ENCODE data around the gene FAM193B.
"Not testable (repeated sequence)": the region's sequence is repeated elsewhere in the genome, so short reads cannot be mapped to it uniquely, and the experiment has no call there.

Gene FAM193B

GRCh38 chr5:177497292-177498012, 56.9 kb downstream of the FAM193B start, which contains the start of gene PDLIM7:
TSS of gene PDLIM7 (minus strand) at chr5:177497604. CDS start at chr5:177496512, 1,092 bp downstream.
- peak; percentile 95 for DNase-seq

DNA sequence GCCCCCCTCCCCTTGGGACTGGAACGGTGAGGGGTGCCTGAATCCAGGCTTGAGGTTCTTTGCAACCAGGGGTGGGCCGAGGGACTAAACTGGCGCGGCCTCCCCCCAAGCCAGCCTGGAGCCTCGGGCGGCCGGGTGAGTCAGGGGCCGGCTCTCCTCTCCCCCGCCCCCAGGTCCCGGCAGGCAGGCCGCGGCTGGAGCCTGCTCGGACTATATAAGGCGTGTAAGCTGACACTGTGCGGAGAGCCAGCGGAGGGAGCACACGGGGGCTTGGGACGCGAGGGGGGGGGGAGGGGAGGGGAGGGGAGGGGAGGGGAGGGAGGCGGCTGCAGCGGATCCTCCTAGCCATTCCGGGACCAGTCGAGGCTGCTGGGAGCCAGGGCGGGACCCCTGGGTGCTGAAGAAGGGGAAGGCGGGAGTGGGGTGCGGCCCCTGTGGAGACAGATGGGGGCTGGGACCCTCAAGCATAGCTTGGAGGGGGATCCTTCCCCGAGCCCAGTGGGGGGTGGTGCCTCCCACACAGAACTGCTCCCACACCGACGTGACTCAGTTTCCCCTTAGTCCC, 57.6 kb downstream of the FAM193B start:
- DNase-seq, result no peak

GRCh38 chr5:177496070-177496726, 58.2 kb downstream of the FAM193B start:
- peak; percentile 45 for DNase-seq

GRCh38 chr5:177495243-177496060, 58.9 kb downstream of the FAM193B start:
- DNase-seq, result no peak

GRCh38 chr5:177494346-177495195, 59.8 kb downstream of the FAM193B start:
- DNase-seq, result peak; percentile 63

DNA sequence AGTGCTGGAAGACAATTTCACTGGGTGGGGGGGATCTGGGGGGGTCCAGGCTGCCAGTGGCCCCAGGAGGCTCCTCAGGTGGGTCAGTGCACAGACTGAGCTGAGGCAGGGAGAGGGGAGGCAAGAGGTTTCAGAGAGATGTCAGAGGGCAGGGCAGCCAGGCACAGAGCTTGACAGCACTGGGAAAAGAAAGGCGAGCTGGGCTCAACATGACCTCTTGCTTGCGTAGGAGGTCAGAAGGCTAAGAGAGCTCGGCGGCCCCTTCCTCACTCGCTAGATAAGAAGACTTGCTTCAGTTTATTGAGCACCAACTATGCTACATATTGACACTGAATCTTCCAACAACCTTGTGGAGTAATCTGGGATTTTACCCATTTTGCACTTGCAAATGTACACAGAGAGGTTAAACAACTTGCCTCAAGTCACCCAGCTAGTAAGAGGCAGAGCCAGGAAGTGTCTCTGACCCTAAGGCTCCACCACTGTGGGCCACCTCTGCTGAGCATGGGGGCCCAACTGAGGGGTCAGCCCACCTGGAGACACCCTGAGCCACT, 60.5 kb downstream of the FAM193B start:
- DNase-seq, result no peak

DNA sequence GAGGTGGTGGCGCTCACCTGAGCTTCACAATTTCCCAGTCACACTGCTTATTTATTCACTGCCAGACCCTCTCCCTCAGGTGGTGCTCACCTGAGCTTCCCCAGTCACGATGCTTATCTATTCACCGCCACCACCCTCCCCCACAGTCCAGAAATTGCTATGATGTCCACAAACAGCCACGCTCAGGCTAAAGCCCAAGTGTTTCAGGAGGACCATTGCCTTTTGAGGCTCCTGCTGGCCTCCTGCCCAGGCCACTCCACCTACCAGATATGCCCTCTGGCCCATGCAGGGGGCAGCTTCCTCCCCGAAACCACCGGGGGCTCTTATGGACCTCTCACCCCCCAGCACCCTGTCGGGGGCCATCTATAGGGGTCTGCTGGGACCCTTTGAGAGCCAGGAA, 61.5 kb downstream of the FAM193B start:
- DNase-seq, result no peak

DNA sequence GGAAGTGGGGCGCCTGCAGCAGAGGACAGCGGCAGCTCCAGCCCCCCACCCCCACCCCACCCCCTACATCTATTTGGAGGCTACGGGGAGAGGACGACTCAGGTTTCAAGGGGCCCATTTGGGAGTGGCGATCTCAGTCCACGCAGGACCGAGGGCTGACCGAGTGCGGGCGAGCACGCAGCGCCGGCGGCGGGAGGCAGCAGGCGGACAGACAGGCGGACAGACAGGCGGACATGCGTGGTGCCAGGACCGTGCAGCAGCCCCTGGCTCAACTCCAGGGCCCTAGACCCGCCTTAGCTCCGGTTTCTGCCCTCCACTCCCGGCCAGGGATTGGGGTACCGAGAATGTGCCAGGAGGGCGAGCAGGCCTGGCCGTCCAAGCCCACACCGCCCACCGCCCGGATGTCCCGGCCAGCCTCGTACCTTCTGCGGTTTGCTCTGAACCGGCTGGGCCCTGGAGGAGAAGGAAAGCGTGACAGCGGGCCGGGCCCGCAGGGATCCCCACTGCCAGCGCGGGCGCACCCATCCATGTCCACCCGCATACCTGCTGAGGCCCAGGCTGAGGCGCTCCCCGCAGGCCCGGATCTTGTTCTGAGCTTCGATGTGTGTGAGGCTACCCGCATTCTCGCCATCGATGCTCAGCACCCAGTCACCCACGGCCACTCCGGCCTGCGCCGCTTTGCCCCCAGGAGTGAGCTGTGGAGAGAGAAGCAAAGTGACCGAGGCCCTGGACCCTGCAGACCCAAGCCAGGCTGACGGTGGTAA, 62.2 kb downstream of the FAM193B start:
- DNase-seq, result no peak

- peak; percentile 35 for DNase-seq
Observed at GRCh38 chr5:177491429-177491945, 62.9 kb downstream of the FAM193B start.

- DNase-seq, result no peak
Observed at GRCh38 chr5:177490992-177491391, 63.4 kb downstream of the FAM193B start.

GRCh38 chr5:177490311-177490991, 63.9 kb downstream of the FAM193B start:
- DNase-seq, result peak; percentile 48

DNA sequence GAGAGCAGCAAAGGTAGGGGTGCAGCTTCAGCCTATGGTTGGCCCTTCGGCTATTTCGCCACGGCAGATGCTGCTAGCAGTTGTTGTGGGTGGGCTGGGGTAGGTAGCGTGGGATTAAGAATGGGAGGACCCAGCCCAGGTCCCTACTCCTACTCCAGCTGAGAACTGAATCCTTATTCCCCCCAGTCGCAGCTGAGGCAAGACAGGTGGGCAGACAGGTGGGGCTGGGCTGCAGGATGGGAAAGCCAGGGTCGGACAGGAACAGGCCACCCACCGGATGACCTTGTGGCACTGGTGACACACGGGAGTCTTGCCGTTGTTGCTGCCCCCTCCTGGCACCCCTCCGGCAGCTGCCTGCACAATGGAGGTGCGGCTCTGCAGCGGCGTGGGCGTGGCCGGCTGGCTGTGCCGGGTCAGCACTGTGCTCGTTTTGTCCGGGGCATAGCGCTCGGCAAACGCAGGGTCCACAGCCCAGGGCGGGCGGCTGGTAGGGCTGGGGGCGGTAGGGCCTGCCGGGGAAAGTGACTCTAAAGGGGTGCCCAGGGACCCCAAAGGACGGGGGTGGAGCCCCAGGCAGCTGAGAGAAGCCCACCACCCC, 65.1 kb downstream of the FAM193B start:
- peak; percentile 89 for DNase-seq

GRCh38 chr5:177487975-177488374, 66.4 kb downstream of the FAM193B start:
- no peak for DNase-seq

DNA sequence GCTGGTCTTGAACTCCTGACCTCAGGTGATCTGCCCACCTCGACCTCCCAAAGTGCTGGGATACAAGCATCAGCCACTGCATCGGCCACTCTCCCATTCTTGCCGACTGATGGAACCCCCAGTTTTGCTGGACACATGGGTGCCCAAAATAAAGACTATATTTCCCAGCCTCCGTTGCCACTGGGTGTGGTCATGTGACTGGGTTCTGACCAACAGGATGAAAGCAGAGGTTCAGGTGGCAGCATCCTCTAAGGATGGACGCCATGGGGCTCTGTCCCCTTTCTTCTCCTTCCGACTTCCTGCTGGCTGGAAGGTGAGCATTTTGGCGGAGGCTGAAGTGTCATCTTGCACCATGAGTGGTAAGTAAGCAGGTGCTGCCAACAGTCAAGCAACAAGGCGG, 67.2 kb downstream of the FAM193B start:
- no peak for DNase-seq

GRCh38 chr5:177486256-177486655, 68.1 kb downstream of the FAM193B start:
- no peak for DNase-seq

- not testable (repeated sequence) for DNase-seq
Observed at GRCh38 chr5:177485753-177486152, 68.6 kb downstream of the FAM193B start.

DNA sequence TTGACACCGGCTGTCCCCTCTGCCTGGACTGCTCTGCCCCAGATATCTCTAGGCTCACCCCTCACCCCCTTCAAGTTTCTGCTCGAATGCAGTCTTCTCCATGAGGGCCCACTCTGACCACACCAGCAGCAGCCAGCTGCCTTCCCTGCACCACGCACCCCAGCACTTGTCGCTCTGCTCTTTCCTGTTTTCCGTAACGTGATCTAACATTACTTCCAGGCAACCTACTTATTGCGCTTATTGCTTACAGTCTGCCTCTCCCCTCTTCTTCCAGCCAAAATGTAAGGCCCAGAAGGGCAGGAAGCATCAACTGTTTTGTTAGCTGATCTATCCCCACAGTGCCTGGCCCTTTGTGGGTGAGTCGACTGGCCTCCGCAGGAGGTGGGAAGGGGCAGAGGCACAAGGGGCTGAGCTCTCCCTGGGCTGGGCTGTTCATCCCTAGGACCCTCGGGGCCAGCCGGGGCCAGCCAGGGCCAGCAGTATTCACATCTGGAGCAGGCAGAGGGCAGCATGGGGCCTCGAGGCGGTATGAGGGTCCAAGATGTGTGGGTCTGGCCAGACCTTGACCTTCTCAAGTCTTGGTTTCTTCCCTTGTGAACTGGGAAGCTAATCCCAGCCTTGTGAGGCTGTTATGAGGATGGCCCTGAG, 69.3 kb downstream of the FAM193B start:
- no peak for DNase-seq

- DNase-seq, result no peak
Observed at GRCh38 chr5:177483994-177484901, 70.1 kb downstream of the FAM193B start.

Data from RPMI8226 (cell line).